Naive B cell (primary cell): Measurements from ENCODE around the gene ADAMTS17. TPM values are rescaled to one million over a fixed set of nuclear protein-coding genes. Genes with fewer than 3 reads are reported as not detected.
A peak's percentile ranks its signal among the peaks of the same experiment; 100 is the strongest.
"Not testable (repeated sequence)": the region's sequence is repeated elsewhere in the genome, so short reads cannot be mapped to it uniquely, and the experiment has no call there.

ENCODE experiments used
- ATAC-seq, 2 donors: fragments of 150-1000 bp; cut with Tn5 transposase; 2 replicates each; pipeline ENCODE4 v1.10.0; 2021; ENCODE audit warnings: low read depth in 2 of 2, mild to moderate bottlenecking in 2 of 2, moderate library complexity in 2 of 2
- DNase-seq: peaks from one replicate; pipeline ENCODE4 v3.0.0; 2022
- H3K27ac Mint-ChIP-seq, 6 donors: one replicate each; pipeline ENCODE4 v1.8.0; 2020 to 2022; ENCODE audit warnings: mild to moderate bottlenecking in 6 of 6, mixed read lengths in 6 of 6, moderate library complexity in 5 of 6, inconsistent platforms in 2 of 6
- H3K27me3 Mint-ChIP-seq, 3 donors: one replicate each; pipeline ENCODE4 v1.8.0; 2021 to 2022; ENCODE audit warnings: mixed read lengths in 3 of 3, mild to moderate bottlenecking in 1 of 3
- H3K36me3 Mint-ChIP-seq, 2 donors: one replicate each; pipeline ENCODE4 v1.8.0; 2020 to 2022; ENCODE audit warnings: mixed read lengths in 2 of 2, inconsistent platforms in 1 of 2, mild to moderate bottlenecking in 1 of 2
- H3K4me1 Mint-ChIP-seq, 3 donors: one replicate each; pipeline ENCODE4 v1.8.0; 2020 to 2022; ENCODE audit warnings: mixed read lengths in 3 of 3, inconsistent platforms in 1 of 3, mild to moderate bottlenecking in 1 of 3, moderate library complexity in 1 of 3
- H3K4me3 Mint-ChIP-seq, 8 donors: one replicate each; pipeline ENCODE4 v1.8.0; 2020 to 2022; ENCODE audit warnings: mild to moderate bottlenecking in 8 of 8, mixed read lengths in 8 of 8, moderate library complexity in 8 of 8, inconsistent platforms in 2 of 8
- H3K9me3 Mint-ChIP-seq, 7 donors: one replicate each; pipeline ENCODE4 v1.8.0; 2020 to 2022; ENCODE audit warnings: mixed read lengths in 7 of 7, mild to moderate bottlenecking in 5 of 7, inconsistent platforms in 2 of 7, moderate library complexity in 1 of 7
- polyA plus RNA-seq, 6 donors: library from polyadenylated mRNA; unstranded; fragments of 300-500 nt; fragmentation: Illumina TruSeq; gene quantifications; one replicate each; pipeline ENCODE4 v1.2.3, GENCODE V29; 2021; ENCODE audit warnings: low read depth in 6 of 6

Gene ADAMTS17
- polyA plus RNA-seq, 6 donors from 2014 or later = not detected

DNA sequence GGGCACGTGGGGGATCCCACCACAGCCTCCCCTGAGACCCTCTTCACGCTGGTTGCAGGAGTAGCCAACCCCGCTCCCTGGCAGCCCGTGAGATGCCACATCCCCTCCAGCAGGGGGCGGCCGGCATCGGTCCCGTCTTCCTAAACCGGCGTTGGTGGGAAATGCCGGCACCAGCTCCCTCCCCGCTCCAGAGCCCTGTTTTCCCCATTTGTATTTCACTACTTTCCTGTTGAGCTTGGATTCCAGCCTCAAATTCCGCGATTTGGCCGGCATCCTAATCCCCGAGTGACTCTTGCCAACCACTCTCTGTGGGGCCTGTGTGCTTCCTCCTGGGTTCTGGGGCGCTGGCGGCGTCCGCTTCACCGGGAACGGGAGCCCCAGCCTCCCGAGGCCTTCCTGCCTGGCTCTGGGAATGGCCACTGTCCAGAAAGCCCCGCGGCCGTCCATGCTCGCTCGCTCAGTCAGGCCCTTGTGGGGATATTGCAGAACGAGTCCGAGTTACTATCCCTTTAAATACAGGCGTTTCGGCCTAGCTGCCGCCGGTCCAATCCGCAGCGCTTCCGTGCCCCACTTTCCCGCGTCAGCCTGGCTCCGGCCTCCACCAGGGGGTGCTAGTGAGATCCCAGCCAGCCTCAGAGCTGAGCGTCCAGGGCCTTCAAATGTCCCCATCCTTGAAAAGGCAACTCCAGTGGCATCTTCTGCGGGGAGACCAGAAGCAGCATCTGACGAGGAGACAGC is 8.1 kb upstream of the ADAMTS17 start:
- Mint-ChIP-seq H3K36me3 (no peaks in the 10 kb centered on the region), H3K4me1 (peaks cover 6 to 11% (median 10%) of the 10 kb centered on the region in 3 donors), H3K9me3 (peaks cover 0 to 6% (median 3%) of the 10 kb centered on the region in 7 donors), H3K27me3 (peaks cover 28 to 61% (median 37%) of the 10 kb centered on the region in 3 donors), H3K27ac (peak overlapping the region in 4 of 6 donors; percentile 5 to 84 (median 71)), H3K4me3 (peak overlapping the region; percentile 77 to 93 (median 90))
- peak; percentile 87 to 89 for ATAC-seq
- peak; percentile 59 for DNase-seq

DNA sequence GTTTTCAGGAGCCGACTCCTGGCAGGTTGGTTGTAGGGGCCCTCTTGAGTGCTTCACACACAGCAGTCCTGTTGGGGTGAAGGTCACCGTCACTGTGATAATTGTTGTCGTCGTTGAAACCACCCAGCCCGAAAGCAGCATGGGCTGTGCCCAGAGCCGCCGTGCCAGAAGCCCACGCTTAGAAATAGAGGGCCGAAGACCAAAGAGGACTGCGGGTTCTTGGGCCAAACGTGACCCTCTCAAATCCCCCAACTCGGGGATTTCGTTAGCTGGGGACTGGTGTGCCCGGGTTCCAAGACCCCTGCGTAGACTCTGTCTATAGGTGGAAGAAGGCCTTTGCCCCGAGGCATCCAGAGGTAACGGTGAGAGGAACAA is 7.5 kb upstream of the ADAMTS17 start:
- Mint-ChIP-seq H3K27ac (peak overlapping the region in 2 of 6 donors; percentile 5 to 70), H3K4me3 (peak overlapping the region; percentile 77 to 93 (median 90)), H3K36me3 (no peaks in the 10 kb centered on the region), H3K9me3 (peaks cover 0 to 6% (median 3%) of the 10 kb centered on the region in 7 donors), H3K27me3 (peaks cover 25 to 62% (median 37%) of the 10 kb centered on the region in 3 donors), H3K4me1 (peaks cover 6 to 11% (median 10%) of the 10 kb centered on the region in 3 donors)
- no peak for DNase-seq
- ATAC-seq = no peak

DNA sequence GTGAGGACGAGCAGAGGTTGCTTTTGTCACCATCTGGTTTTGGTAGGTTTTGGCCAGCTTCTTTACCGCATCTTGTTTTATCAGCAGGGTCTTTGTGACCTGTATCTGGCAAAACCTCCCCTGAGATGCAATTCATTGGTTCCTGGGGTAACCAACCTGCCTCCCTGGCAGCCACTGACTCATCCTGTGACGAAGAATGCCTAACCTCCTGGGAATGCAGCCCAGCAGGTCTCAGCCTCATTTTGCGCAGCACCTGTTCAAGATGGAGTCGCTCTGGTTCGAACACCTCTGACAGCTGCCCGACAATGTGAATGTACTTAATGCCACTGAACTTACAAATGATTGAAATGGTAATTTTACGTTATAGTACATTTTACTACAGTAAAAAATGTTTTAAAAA is 6.8 kb upstream of the ADAMTS17 start:
- Mint-ChIP-seq H3K36me3 (no peaks in the 10 kb centered on the region), H3K27ac (peak overlapping the region in 1 of 6 donors; percentile 26), H3K27me3 (peaks cover 23 to 60% (median 35%) of the 10 kb centered on the region in 3 donors), H3K4me1 (peaks cover 6 to 11% (median 10%) of the 10 kb centered on the region in 3 donors), H3K9me3 (peaks cover 0 to 6% (median 4%) of the 10 kb centered on the region in 7 donors), H3K4me3 (peak overlapping the region in 4 of 8 donors; percentile 5 to 93 (median 12))
- no peak for DNase-seq
- no peak for ATAC-seq

DNA sequence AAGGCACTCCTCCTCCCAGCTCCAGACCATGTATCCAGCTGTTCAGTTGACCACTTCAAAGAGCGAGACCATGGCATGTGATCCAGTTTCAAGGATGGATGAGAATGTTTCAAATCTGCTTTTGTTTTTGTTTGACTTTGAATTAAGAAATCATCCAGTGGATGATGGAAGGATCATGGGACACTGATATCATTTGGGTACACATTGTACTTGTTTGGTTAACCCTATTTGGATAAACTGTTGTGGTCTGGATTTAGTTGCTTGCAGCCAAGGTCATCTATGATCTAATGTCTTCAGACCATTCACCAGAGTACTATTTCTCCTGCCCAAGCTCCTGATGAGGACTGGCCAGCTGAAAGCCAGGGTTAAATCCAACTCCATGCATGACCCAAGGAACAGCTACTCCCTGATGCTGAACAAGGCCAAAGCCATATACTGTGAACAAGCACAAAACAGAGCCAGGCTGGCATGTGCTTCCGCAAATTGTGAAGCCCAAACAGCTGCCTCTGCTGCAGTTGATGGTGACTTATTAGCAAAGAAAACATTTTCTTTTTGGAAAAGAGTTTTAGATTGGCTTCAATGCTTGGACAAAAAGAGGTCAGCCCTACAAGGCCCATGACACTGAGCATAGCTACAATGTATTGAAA is 5.2 kb upstream of the ADAMTS17 start:
- H3K27me3 Mint-ChIP-seq = peaks cover 20 to 50% (median 38%) of the 10 kb centered on the region in 3 donors
- H3K4me3 Mint-ChIP-seq = peak overlapping the region in 1 of 8 donors; percentile 18
- H3K36me3 Mint-ChIP-seq = no peaks in the 10 kb centered on the region
- DNase-seq = no peak
- peaks cover 0 to 6% (median 4%) of the 10 kb centered on the region in 7 donors for H3K9me3 Mint-ChIP-seq
- H3K4me1 Mint-ChIP-seq = peaks cover 6 to 11% (median 10%) of the 10 kb centered on the region in 3 donors
- no peak overlapping the region for H3K27ac Mint-ChIP-seq
- no peak for ATAC-seq

DNA sequence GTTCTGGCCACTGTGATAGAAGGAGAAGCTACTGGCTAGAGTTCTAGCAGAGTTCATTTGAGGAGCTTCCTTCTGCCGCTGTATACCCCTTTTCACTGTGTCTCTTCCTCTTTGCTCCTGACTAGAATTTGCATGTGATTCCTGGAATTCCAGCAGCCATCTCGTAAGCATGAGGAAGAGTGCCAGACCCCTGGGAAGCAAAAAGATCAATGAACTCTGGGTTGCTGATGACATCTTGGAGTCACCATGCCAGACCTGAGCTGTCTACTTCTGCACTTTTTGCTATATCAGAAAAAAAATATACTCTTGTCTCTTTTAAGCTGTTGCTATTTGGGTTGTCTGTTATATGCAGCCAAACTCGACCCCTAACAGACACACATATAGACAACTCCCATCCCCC is 3.7 kb upstream of the ADAMTS17 start:
- H3K4me1 Mint-ChIP-seq = peaks cover 8 to 10% (median 8%) of the 10 kb centered on the region in 3 donors
- no peak overlapping the region for H3K27ac Mint-ChIP-seq
- DNase-seq (no peak), ATAC-seq (no peak)
- H3K4me3 Mint-ChIP-seq = peak overlapping the region in 2 of 8 donors; percentile 15 to 61
- H3K9me3 Mint-ChIP-seq = peaks cover 0 to 6% (median 1%) of the 10 kb centered on the region in 7 donors
- H3K36me3 Mint-ChIP-seq = no peaks in the 10 kb centered on the region
- peaks cover 14 to 38% (median 30%) of the 10 kb centered on the region in 3 donors for H3K27me3 Mint-ChIP-seq

DNA sequence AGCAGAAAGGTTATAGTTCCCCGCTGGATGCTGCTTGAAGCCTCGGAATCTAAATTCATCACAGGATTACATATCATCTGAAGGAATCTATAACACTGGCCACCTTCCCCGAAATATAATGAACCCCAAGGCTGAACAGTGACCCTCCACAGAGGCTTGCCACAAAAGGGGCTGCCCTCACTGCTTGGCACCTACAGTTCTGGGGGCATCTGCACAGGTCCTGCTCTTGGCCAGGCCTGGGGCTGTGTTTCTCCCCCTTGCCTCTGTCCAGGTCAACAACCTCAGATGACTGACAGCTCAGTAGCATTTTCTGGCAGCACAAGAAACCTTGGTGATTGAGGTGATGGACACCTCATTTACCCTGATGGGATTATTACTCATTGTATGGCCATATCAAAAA is 1.5 kb upstream of the ADAMTS17 start:
- Mint-ChIP-seq H3K4me1 (peaks cover 0 to 10% (median 6%) of the 10 kb centered on the region in 3 donors), H3K9me3 (peaks cover 0 to 6% (median 3%) of the 10 kb centered on the region in 7 donors), H3K4me3 (peak overlapping the region in 2 of 8 donors; percentile 56 to 65), H3K27ac (no peak overlapping the region), H3K27me3 (peaks cover 32 to 49% (median 42%) of the 10 kb centered on the region in 3 donors), H3K36me3 (no peaks in the 10 kb centered on the region)
- DNase-seq (no peak), ATAC-seq (no peak)

DNA sequence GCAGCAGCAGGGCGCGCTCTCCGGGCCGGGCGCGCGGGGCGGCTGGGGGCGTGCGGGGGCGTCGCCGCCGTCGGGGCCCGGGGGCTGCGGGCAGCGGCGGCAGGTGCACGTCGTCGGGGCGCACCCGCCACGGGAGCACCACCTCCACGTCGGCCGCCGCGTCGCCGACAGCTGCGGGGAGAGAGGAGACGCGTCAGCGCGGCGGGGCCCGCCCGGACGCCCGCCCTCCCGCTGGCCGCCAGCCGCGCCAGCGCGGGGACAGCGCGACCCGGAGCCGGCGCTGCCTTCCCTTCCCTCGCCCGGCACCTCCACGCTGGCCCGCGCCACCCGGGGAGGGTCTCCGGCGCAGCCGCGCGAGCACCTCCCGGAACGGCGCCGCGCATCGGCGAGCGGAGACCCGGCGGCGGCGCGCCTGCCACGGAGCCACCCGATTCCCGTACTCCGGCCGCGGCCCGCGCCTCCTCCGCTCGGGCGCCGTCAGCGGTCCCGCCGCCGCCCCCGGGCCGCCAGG is 481 bp downstream of the ADAMTS17 start:
- H3K27ac Mint-ChIP-seq = no peak overlapping the region
- ATAC-seq = no peak
- H3K9me3 Mint-ChIP-seq = peaks cover 0 to 6% (median 2%) of the 10 kb centered on the region in 7 donors
- H3K4me3 Mint-ChIP-seq = peak overlapping the region in 2 of 8 donors; percentile 43 to 84
- peaks cover 45 to 58% (median 47%) of the 10 kb centered on the region in 3 donors for H3K27me3 Mint-ChIP-seq
- no peaks in the 10 kb centered on the region for H3K36me3 Mint-ChIP-seq
- H3K4me1 Mint-ChIP-seq = peaks cover 0 to 10% (median 6%) of the 10 kb centered on the region in 3 donors
- DNase-seq = no peak

DNA sequence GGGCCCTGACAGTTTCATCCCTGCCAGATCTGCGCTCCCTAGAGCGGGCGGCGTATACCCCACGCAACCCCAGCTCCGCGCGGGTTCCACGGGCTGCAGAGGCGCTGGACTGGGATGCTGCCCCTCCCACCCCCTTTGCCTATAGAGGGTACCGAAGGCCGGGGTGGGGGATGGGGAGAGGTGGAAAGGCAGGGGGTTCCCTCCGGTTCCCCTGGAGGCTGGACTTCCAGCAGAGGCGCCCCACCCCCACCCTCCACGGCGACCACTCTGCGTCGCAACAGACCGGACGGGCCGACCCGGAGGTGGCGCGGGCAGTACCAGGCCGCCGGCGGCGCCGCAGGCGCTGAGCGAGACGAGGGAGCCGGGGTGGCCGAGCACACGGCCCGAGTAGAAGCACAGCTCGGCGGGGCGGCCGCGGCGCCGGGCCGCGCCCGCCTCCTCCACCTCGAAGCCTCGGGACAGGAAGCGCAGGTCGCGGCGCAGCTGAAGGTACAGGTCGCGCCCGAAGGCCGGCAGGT is 995 bp downstream of the ADAMTS17 start:
- no peak for ATAC-seq
- Mint-ChIP-seq H3K4me3 (peak overlapping the region; percentile 55 to 81 (median 70)), H3K36me3 (no peaks in the 10 kb centered on the region), H3K9me3 (peaks cover 0 to 6% (median 0%) of the 10 kb centered on the region in 7 donors), H3K4me1 (peaks cover 0 to 10% (median 6%) of the 10 kb centered on the region in 3 donors), H3K27ac (no peak overlapping the region), H3K27me3 (peaks cover 47 to 63% (median 50%) of the 10 kb centered on the region in 3 donors)
- no peak for DNase-seq

DNA sequence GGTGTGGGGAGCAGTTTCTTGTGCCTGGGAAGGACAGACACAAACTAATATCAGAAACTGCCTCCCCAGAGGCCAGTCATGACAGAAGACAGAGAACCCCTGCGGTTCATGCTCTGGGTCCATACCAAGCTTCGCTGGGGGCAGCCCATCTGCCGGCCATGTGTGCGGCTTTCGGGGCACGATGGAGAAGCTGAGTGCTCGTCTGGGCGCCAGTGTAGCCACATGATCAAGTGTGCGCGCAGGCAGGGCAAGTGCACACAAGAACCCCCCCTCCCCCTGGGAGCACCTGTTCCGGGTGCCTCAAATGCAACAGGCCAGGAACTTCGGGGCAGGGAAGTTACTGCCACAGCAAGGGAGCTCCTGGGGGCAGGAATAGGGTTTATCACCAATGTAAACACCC is 1.8 kb downstream of the ADAMTS17 start:
- ATAC-seq = no peak
- peak overlapping the region; percentile 53 to 81 (median 64) for H3K4me3 Mint-ChIP-seq
- H3K27ac Mint-ChIP-seq = peak overlapping the region in 1 of 6 donors; percentile 31
- H3K36me3 Mint-ChIP-seq = no peaks in the 10 kb centered on the region
- no peak for DNase-seq
- H3K4me1 Mint-ChIP-seq = peaks cover 0 to 10% (median 6%) of the 10 kb centered on the region in 3 donors
- H3K27me3 Mint-ChIP-seq = peaks cover 47 to 67% (median 53%) of the 10 kb centered on the region in 3 donors
- H3K9me3 Mint-ChIP-seq = peaks cover 0 to 6% (median 0%) of the 10 kb centered on the region in 7 donors

DNA sequence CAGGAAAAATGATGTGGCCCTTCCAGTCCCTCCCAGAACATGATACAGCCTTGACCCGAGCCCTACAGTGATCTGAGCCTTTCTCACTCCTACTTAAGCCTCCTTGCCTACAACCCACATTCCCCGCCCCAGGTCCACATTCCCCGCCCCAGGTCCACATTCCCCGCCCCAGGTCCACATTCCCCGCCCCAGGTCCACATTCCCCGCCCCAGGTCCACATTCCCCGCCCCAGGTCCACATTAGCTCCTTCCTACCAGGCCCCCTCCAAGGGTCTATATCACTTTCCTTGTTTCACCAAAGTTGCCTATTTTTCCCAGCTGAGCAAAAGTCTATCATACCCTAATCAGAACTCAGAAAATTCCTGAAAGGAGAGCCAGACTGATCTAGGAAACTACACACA is 2.3 kb downstream of the ADAMTS17 start:
- not testable (repeated sequence) for H3K36me3 Mint-ChIP-seq, DNase-seq, H3K9me3 Mint-ChIP-seq, ATAC-seq
- Mint-ChIP-seq H3K27ac (peak overlapping the region in 1 of 6 donors; percentile 31), H3K4me1 (peaks cover 0 to 10% (median 6%) of the 10 kb centered on the region in 3 donors), H3K4me3 (peak overlapping the region; percentile 15 to 65 (median 54)), H3K27me3 (peaks cover 47 to 67% (median 51%) of the 10 kb centered on the region in 3 donors)

DNA sequence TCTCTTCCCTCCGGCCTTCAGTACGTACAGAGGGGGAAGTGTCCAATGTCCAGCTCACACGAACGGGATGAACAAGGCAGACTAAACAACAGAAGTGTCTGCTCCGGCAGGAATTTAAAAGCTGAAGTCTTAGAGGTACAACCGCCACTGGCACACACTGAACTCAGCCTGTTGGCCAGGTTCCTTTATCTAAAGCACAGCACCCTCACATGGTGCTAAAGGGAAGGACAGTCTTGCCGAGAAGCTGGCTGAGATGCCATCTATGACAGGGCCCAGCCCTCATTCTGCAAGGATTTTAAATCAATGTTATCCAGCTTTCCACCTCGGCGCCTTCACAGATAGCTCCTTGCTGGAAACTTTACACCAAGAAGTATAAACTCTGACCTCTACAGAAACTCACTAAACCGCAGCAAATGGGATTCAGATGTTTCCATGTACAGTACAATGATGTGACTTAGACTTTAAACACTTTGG is 2.8 kb downstream of the ADAMTS17 start:
- Mint-ChIP-seq H3K4me1 (peaks cover 0 to 10% (median 6%) of the 10 kb centered on the region in 3 donors), H3K27ac (no peak overlapping the region)
- no peak for ATAC-seq

DNA sequence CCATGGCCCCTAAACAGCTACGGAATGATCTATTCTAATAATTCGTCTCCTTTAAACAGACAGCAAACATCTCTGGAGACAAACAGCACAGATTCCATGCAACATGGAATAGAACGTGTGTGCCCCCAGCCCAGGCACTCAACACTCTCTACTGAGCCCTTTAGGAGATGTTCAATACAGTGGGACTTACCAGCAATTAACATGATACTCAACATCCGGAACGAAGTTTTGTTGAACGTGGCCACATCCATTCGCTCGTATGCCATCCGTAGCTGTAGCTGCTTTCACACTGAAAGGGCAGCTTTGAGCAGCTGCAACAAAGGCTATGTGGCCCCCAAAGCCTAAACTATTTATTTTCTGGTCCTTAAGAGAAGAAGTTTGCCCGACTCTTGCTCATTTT is 3.5 kb downstream of the ADAMTS17 start:
- peaks cover 0 to 5% (median 0%) of the 10 kb centered on the region in 7 donors for H3K9me3 Mint-ChIP-seq
- H3K4me1 Mint-ChIP-seq = peaks cover 0 to 10% (median 6%) of the 10 kb centered on the region in 3 donors
- ATAC-seq (no peak), DNase-seq (no peak)
- H3K27me3 Mint-ChIP-seq = peaks cover 46 to 65% (median 46%) of the 10 kb centered on the region in 3 donors
- no peak overlapping the region for H3K4me3 Mint-ChIP-seq
- peak overlapping the region in 1 of 6 donors; percentile 1 for H3K27ac Mint-ChIP-seq
- no peaks in the 10 kb centered on the region for H3K36me3 Mint-ChIP-seq

More for the DNA sequence above, 2.8 kb downstream of the ADAMTS17 start:
- Mint-ChIP-seq H3K36me3 (no peaks in the 10 kb centered on the region), H3K9me3 (peaks cover 0 to 6% (median 0%) of the 10 kb centered on the region in 7 donors), H3K27me3 (peaks cover 44 to 64% (median 47%) of the 10 kb centered on the region in 3 donors), H3K4me3 (peak overlapping the region in 6 of 8 donors; percentile 36 to 65 (median 55))
- DNase-seq = no peak
